ENCODE data around the gene MRPL16. TPM values are rescaled to one million over a fixed set of nuclear protein-coding genes. Genes with fewer than 3 reads are reported as not detected.
A peak's percentile ranks its signal among the peaks of the same experiment; 100 is the strongest.

The MRPL16 gene
- total and polyA plus RNA-seq, 2 of the 13 experiments (the other 11 are each of a cell fraction or from before 2014, with no cell fraction given) = 45.3 to 62.6 TPM

GRCh38 chr11:59822989-59823566, 12.5 kb upstream of the MRPL16 start (continued):
- TF ChIP-seq IKZF1 (IDR thresholded peaks at IDR 0.05) (no peak), CTCF (CRISPR knock-in tag; IDR thresholded peaks at IDR 0.05) (peak; percentile 82), ERF (CRISPR knock-in tag; IDR thresholded peaks at IDR 0.05) (no peak), SMC3 (IDR thresholded peaks at IDR 0.05; ENCODE audit: low read length) (peak; percentile 75)

DNA sequence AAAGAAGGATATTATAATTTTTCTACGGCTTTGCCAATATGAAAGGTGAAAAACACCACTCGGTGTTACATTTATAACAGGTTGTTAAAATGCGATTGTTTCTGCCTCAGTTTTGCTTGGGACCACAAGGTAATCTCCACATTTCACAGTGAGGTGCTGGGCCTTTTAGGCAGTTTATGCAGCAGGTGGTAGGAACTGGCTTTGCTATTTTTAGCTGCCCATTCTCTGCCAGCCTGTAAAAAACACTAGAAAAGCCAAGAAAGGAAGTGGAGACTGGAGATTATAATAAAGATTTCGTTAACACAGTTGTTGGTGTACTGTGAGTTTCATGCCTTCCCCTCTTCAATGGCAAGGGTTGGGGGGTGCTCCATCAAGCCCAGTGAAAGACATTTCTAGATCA, 8.0 kb upstream of the MRPL16 start:
- peaks cover 9% of the 10 kb centered on the region; the same call in 1 of the 2 replicates for H3K4me1 ChIP-seq (ENCODE audit: insufficient read depth, low read length)
- in situ Hi-C loops (cut with HindIII; ENCODE audit: extremely low pct_ligation_motif_present, low pct_unique_long_range_greater_than_20kb) = no loop called here
- no peak overlapping the region for H3K4me2 ChIP-seq (ENCODE audit: low read depth, low read length)
- intact Hi-C loops (cut with micrococcal nuclease; ENCODE audit: unreplicated experiment) = no loop called here
- no peaks in the 10 kb centered on the region for H3K79me2 ChIP-seq (ENCODE audit: insufficient read depth, low read length)
- H3K4me3 ChIP-seq (replicated peaks in 1 of 3; ENCODE audit: insufficient read depth in 1 of 3, low read depth in 2 of 3, low read length in 3 of 3) = no peak overlapping the region
- no peaks in the 10 kb centered on the region for H3K27me3 ChIP-seq (ENCODE audit: control insufficient read depth in 1 of 2, insufficient read depth in 2 of 2, low read length in 2 of 2)
- H3K27ac ChIP-seq (ENCODE audit: extremely low read length, insufficient read depth, low read length) = no peak overlapping the region
- no peaks in the 10 kb centered on the region for H3K36me3 ChIP-seq (replicated peaks in 1 of 2; ENCODE audit: control insufficient read depth in 1 of 2, insufficient read depth in 2 of 2, low read length in 2 of 2)
- no peak for DNase-seq (ENCODE audit: low spot score)
- no peak overlapping the region for H2AFZ ChIP-seq (ENCODE audit: low read length)
- no peaks in the 10 kb centered on the region for H4K20me1 ChIP-seq (ENCODE audit: insufficient read depth, low read length)
- no peak for ATAC-seq
- WGBS (ENCODE audit: low lambda C conversion rate) = 2% methylated on average over 4 of the region's 4 CpGs
- H3K9me3 ChIP-seq (ENCODE audit: low read length) = no peaks in the 10 kb centered on the region
- BruUV-seq (replicated peaks) = no TSS peak
- POLR2A ChIA-PET = no interaction called here
- FAIRE-seq = no peak
- CTCF ChIA-PET (ENCODE audit: low intra/inter-chr PET ratio, low total read pairs) = no interaction called here
- H3K9ac ChIP-seq (ENCODE audit: insufficient read depth, low read depth, low read length) = no peak overlapping the region
- no peak for TF ChIP-seq ARID2 (CRISPR knock-in tag; IDR thresholded peaks at IDR 0.05; ENCODE audit: borderline replicate concordance)
- no peak for TF ChIP-seq HDAC2 (CRISPR knock-in tag; IDR thresholded peaks at IDR 0.05)
- no peak for TF ChIP-seq NONO (IDR thresholded peaks at IDR 0.05)
- TF ChIP-seq NONO (CRISPR knock-in tag; conservative IDR thresholded peaks at IDR 0.05) = no peak
- no peak for TF ChIP-seq CBX1 (IDR thresholded peaks at IDR 0.05; ENCODE audit: low read depth)
- no peak for TF ChIP-seq JUNB (CRISPR knock-in tag; IDR thresholded peaks at IDR 0.05; ENCODE audit: borderline replicate concordance)
- TF ChIP-seq, protein P1, sequence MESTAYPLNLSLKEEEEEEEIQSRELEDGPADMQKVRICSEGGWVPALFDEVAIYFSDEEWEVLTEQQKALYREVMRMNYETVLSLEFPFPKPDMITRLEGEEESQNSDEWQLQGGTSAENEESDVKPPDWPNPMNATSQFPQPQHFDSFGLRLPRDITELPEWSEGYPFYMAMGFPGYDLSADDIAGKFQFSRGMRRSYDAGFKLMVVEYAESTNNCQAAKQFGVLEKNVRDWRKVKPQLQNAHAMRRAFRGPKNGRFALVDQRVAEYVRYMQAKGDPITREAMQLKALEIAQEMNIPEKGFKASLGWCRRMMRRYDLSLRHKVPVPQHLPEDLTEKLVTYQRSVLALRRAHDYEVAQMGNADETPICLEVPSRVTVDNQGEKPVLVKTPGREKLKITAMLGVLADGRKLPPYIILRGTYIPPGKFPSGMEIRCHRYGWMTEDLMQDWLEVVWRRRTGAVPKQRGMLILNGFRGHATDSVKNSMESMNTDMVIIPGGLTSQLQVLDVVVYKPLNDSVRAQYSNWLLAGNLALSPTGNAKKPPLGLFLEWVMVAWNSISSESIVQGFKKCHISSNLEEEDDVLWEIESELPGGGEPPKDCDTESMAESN (CRISPR knock-in tag; conservative IDR thresholded peaks at IDR 0.05) = no peak
- no peak for TF ChIP-seq ZBTB33 (CRISPR knock-in tag; IDR thresholded peaks at IDR 0.05)
- TF ChIP-seq, protein P2, sequence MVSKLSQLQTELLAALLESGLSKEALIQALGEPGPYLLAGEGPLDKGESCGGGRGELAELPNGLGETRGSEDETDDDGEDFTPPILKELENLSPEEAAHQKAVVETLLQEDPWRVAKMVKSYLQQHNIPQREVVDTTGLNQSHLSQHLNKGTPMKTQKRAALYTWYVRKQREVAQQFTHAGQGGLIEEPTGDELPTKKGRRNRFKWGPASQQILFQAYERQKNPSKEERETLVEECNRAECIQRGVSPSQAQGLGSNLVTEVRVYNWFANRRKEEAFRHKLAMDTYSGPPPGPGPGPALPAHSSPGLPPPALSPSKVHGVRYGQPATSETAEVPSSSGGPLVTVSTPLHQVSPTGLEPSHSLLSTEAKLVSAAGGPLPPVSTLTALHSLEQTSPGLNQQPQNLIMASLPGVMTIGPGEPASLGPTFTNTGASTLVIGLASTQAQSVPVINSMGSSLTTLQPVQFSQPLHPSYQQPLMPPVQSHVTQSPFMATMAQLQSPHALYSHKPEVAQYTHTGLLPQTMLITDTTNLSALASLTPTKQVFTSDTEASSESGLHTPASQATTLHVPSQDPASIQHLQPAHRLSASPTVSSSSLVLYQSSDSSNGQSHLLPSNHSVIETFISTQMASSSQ (IDR thresholded peaks at IDR 0.05; ENCODE audit: low read depth) = no peak
- TF ChIP-seq, protein P2 (CRISPR knock-in tag; IDR thresholded peaks at IDR 0.05; ENCODE audit: borderline replicate concordance) = no peak
- no peak for TF ChIP-seq TBP (CRISPR knock-in tag; IDR thresholded peaks at IDR 0.05)
